Stimulated activated CD4-positive, alpha-beta T cell treated with anti-CD3 and anti-CD28 coated beads, Interleukin-2, amount 100 ng/mL, for 4 hours (primary cell): ENCODE results near the gene EDC3.
"Not testable (repeated sequence)": the region's sequence is repeated elsewhere in the genome, so short reads cannot be mapped to it uniquely, and the experiment has no call there.

Experiments
- DNase-seq: peaks from one replicate; pipeline ENCODE4 v3.0.0-alpha.2; 2020; ENCODE audit warnings: low read depth

Gene EDC3, protein sequence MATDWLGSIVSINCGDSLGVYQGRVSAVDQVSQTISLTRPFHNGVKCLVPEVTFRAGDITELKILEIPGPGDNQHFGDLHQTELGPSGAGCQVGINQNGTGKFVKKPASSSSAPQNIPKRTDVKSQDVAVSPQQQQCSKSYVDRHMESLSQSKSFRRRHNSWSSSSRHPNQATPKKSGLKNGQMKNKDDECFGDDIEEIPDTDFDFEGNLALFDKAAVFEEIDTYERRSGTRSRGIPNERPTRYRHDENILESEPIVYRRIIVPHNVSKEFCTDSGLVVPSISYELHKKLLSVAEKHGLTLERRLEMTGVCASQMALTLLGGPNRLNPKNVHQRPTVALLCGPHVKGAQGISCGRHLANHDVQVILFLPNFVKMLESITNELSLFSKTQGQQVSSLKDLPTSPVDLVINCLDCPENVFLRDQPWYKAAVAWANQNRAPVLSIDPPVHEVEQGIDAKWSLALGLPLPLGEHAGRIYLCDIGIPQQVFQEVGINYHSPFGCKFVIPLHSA

DNA sequence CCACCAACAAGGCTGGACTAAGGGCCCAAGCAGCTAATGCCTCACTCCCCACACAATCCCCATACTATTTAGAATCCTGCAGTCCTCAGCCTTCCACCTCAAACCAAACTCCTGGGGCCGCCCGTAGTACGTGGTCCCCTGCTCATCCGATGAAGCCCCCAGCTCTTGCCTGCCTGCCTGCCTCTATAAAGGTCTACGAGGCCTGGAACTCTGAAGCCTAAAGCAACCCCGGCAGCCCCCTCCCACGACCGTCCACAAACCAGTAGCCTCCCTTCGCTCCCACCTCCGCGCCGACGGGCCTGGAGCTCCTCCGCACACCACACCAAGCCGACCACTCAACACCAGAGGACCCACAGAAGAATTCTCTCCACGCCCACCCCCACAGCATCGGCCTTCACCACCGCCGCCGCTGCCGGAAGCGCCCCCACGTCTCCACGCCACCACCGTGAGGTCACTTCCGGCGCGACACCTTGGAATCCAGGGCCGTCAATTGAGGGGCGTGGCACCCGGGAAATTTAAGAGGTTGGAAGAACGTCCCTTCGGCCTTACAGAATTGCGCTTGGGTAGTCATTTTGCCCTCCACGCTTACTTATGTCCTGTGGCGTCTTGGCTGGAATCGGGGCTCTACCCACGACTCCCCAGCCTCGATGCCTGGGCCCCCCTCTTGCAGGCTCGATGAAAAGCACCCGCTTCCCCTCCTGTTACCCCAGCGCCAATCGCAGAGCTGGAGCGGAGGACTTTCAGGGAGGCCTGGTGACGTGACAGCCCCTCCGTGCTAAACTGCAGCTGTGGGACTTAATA is at the start of gene EDC3:
EDC3 (minus strand) TSS at position 428 of the 801 bp plus-strand sequence. CDS start 20,900 bp downstream, outside the sequence.
- peak; percentile 82 for DNase-seq

DNA sequence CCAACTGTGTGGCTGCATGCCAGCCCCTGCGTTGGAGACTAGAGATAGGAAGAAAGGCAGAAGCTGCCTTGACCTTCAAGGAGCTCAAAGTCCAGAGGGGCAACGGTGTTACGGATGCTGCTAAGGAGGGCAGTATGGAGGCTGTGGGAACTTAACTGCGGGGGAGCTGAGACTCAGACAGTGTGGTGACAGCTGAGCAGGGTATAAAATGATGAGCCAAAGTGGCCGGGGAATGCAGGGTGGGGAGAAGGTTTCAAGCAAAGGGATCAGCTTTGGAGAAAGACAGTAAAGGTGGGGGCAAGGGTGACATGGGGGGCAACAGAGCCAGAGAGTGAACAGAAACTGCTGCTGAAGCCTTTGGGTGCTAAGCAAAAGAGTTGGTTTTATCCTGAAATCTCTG is 46.6 kb upstream of the EDC3 start:
- DNase-seq, result no peak

DNA sequence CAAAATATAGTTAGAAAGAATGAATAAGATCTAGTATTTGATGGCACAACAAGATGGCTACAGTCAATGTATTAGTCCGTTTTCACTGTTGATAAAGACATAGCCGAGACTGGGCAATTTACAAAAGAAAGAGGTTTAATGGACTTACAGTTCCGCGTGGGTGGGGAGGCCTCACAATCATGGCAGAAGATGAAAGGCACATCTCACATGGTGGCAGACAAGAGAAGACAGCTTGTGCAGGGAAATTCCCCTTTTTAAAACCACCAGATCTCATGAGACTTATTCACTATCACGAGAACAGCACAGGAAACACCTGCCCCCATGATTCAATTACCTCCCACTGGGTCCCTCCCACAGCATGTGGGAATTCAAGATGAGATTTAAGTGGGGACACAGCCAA is 42.4 kb upstream of the EDC3 start:
- DNase-seq, result not testable (repeated sequence)

DNA sequence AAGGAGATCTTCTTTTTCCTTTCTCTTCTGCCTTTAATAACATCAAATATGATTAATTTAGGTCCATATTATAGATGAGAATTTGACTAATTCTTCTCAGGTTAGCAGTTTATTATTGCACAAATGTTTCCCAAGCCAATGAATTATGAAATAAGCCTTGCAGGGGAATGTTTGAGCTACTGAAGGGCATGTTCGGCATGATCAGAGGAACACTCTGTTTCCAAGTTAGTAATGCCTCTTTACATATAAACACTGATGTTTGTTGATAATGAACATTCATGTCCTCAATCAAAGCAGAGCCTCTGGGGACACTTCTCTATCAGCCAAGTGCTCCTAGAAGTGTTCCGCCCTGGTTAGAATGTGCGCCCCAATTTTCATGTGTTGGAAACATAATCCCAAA is 39.5 kb upstream of the EDC3 start:
- no peak for DNase-seq

DNA sequence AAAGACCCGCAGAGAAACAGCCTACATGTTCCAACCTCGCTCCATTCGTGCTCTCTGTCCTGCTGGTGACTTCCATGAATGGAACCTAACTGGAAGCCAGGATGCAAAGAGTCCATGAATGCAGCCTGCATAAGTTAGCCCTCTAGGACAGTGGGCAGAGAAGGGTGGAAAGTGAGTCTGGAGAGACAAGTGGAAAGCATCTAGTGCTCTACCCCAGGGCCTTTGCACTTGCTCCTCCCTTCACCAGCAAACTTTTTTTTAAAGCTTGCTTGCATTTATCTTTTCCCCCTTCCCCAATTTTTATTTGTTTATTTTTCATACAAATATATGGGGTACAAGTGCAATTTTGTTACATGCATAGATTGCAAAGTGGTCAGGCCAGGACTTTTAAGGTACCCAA is 37.4 kb upstream of the EDC3 start:
- DNase-seq, result no peak

DNA sequence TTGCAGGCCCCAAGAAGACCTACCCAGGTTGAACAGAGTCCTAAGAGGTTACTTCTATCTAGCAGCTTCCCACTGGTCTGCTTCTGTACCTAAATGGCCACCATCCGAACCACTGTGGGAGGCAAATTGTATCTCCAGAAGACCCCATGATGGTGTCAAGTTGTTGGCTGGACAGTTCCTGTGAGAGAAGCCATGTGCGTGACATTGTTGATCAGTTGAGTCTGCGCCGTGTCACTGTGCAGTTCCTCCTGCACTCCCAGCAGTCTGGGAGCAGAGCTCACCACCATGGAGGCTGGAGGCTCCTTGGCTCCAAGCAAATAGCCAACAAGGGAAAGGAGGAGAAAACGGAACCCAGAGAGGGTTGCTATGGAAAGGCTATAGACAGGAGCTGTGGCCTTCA is 37.0 kb upstream of the EDC3 start:
- DNase-seq, result no peak

DNA sequence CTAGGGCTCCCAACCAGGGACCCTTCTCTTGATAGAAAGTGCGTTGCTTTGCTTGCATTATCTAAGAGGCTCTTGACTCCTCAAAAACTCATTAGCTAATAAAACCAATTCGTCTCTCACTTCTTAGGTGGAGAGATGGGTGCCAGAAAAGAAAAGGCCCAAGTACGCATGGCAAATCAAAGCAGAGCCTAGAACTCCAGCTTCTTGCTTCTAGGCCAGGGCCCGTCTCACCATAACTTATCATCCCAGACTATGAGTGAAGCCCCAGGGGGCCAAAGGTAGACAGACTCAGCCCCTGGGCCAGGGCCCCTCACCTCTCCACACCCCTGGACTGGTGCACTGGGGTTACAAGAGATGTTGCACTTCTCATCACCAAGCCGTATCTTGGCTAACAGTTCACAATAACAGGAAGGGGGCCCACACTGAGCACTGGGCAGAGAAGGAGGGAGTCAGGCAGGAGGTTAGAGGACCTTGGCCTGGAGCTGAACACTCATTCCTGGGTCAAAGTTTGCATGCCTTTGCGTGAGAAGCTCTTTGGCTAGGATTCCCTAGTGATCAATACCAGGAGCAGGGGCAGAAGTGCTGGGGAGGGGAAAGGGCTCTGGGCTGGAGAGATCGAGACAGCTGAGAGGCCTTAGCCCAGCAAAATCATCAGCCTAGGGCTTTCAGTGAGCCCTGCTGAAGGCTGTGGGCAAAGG is 34.9 kb upstream of the EDC3 start:
- no peak for DNase-seq

DNA sequence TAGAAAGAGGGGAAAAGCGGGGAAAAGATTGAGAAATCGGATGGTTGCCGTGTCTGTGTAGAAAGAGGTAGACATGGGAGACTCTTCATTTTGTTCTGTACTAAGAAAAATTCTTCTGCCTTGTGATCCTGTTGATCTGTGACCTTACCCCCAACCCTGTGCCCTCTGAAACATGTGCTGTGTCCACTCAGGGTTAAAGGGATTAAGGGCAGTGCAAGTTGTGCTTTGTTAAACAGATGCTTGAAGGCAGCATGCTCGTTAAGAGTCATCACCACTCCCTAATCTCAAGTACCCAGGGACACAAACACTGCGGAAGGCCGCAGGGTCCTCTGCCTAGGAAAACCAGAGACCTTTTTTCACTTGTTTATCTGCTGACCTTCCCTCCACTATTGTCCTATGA is 33.5 kb upstream of the EDC3 start:
- not testable (repeated sequence) for DNase-seq

DNA sequence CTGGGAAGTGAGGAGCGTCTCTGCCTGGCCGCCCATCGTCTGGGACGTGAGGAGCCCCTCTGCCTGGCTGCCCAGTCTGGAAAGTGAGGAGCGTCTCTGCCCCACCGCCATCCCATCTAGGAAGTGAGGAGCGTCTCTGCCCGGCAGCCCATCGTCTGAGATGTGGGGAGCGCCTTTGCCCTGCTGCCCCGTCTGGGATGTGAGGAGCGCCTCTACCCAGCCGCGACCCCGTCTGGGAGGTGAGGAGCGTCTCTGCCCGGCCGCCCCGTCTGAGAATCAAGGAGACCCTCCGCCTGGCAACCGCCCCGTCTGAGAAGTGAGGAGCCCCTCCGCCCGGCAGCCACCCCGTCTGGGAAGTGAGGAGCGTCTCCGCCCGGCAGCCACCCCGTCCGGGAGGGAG is 32.9 kb upstream of the EDC3 start:
- DNase-seq, result not testable (repeated sequence)

DNA sequence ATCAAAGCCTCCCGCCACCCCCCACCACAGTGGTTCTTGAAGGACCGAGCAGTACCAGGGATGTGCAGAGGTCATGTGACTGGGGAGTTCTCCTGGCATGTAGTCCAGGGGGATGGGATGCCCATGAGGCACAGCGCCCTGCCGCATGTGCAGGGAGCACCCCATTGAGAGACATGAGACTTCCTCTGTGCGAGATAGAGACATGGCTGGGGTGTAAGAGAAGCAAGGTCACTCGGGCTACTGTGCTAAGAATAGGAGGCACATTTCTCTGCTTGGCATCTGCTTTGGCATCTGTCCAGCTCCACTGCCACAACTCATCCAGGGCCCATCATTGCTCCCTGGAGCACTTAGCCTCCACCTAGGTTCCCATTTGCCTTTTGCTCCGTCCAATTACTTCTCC is 31.9 kb upstream of the EDC3 start:
- no peak for DNase-seq

DNA sequence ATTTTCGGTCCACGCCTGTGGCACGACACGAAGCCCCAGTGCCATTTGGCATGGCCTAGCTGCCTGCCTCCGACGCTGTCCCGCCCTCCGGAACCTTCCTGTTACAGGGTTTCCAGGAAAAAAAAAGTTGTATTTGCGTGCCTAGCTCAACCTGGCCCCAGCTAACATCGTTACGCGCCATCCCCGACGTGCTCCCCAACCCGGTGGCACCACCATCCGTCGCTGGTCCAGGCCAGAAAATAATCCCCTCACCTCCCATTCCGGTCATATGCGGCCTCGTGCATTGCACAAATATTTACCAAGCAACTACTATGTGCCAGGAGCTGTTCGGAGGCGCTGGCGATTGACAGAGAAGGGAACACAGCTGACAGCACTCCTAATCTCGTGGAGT is 30.9 kb upstream of the EDC3 start:
- DNase-seq, result no peak

DNA sequence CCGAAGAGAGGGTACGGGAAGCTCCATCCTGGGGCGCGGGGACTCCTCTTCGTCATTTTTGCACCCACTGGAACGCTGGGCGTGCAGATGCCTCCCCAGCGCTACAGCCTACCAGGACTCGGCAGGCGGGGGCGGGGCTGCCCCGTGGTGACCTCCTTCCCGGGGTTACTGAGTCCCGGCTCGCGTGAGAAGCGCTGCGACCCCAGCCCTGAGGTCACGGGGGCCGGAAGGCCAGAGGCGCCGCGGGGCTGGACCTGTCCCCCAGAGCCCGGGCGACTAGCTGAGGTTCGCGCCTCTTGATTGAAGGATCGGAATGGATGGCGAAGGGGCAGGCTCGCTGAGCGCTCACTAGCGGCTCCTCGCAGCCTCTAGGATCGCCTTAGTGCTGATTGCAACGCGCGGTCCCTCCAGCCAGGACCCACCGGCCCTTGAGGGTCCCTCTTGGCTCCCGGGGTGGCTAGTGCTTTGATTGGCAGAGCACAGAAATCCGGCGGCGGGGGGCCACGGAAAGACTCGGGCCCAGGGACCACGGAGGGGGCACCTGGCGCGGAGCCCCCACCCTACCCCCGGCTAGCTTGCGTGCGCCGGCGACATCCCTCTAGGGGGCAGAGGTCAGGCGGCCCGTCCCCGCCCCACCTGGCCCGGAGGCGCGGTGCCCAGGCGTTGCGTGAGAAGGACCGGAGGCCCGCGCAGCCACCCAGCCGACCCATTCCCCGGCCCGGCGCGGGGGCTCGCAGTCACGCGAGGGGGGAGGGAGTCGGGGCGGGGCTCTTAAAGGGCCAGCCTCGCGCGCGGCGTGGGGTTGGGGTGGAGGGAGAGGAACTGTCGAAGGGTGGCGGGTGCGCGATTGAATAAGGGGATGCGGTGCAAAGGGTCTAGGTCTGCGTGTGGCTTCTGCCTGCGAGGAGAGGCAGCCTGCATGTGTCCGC is 30.3 kb upstream of the EDC3 start:
- DNase-seq, result peak; percentile 18

DNA sequence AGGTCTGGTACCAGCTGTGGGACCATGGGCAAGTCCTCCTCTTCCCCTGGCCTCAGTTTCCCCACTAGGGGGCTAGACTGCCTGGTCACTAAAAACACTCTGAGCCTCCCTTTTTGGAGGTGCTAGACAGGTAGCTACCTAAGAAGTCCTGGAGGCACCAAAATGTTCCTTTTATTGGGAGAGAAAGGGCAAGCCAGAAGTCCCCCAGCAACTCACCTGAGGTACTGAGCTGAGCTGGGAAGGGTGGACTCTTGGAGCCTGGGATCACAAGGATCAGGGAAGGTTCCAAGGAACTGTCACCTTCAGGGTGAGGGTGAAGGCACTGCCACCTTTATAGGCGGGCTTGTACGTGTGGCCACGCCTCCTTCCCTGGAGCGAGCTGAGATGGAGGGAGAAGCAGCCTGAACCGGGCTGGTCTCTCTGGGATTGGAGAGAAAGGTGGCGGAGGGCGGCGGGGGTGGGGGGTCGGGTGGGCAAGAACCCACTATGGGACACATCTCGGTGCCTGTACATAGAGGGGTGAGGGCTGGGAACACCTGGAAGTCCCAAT is 29.5 kb upstream of the EDC3 start, which contains the start of gene CYP1A1:
CYP1A1 (minus strand) TSS at position 304 of the 550 bp plus-strand sequence. CDS start 2,431 bp downstream, outside the sequence.
- peak; percentile 19 for DNase-seq

DNA sequence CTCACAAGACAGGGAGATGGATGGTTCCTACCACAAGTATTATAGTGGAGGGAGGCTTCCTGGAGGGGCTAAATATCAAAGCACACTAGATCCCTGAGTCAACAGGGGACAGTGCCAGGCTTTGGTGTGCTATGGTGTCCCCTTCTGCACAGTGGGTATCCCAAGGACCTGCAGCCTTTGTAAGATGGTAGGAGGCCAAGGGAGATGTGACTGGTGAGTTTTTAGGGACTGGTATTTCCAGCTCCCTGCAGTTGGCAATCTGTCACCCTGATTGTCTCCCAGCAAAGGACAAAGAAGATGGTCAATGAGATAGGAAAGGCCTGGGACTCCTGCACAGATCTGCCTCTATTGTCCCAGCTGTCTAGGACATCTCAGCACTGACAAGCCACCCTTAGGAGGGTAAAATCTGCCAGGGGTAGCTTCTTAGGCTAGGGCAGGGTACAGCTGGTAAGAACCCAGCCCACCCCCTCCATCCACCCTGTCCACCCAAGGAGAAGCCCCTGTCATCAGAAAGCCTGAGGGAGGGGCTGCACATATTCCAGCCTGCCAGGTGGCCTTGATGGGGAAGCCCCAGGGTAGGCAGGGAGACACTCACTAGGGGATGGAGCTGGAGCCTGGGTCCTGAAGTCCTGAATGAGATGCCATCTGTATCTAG is 28.9 kb upstream of the EDC3 start:
- no peak for DNase-seq

DNA sequence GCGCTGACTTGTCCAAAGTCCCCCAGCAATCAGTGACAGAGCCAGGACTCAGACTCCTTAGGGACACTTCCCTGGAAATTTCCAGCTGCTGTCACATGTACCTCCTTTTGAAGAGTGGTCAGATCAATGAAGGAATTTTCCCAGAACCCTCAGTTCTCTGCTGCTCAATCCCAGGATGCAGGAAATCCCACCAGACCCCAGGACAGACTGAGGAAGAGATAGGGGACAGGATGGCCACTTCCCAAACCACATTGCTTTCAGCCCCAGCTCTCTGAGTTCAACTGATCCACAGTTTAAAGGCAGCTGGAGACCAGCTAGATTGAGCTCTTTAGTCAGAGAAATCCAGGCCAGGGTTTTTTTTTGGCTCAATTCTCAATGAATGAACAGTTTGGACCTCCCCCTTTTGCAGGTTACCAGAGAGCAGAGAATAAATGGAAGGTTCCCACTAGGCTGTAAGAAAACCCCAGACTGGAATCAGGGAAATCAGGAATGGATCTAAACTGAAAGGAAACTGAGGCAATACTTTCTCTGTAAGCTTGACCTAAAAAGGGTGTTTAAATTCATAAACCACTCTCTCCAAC is 28.0 kb upstream of the EDC3 start:
- DNase-seq, result no peak

DNA sequence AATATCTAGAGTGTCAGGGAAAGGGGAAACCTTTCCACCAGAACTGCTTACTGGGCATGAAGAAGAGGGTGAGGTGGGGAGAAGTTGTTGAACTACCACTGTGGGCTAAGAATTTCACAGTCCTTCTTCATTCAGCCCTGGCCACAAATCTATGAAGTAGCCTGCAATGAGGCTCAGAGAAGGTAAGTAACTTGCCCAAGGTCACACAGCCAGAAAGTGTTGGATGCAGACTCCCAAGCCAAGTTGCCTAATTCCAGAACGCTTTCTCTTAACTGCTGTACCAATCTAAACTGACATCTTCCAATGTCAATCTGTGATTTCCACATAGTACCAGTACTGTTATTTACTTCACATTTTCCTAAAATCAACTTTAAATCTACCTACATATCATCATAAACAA is 27.4 kb upstream of the EDC3 start:
- no peak for DNase-seq

DNA sequence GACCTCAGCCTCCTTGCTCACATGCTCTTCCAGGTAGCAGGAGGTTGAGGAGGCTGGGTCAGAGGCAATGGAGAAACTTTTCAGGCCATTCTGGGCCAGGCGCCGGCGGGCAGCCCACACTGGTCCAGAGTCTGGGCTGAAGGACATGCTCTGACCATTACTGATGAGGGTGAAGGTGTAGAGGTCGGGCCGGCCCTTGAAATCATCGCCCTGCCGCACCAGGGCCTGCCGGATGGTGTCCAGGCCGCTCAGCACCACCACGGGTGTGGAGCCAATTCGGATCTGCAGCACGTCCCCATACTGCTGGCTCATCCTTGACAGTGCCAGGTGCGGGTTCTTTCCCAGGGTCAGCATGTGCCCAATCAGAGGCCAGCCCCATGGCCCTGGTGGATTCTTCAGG is 26.8 kb upstream of the EDC3 start:
- DNase-seq, result no peak

DNA sequence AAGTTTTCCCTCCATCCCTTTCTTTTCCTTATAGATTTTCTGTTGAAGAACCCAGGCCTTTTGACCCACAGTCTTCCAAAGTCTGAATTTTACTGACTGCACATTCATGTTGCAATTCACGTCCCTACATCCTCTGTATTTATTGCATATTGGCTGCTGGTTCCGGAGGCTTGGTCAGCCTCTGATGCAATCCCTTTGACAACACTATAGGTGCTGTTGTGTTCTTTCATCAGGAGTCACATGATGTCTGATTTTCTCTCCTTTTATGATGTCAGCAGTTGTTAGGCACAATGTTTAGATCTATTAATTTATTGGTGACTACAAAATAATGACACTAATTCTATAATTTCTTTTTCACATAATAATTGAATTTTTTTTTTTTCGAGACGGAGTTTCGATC is 20.8 kb upstream of the EDC3 start:
- DNase-seq, result no peak

DNA sequence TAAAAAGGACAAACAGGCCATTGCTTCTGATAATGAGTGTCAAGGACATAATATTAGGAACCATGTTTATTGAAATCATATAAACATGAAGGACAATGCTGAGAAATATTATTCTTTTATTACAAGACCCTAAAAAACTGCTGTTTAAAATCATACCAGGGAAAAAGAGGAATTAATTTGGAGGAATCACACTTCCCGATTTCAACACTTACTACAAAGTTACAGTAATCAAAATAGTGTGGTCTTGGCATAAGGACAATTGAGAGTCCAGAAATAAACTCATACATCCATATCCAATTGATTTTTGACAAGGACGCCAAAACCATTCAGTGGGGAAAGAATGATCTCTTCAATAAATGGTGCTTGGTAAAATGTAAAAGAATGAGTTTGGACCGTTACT is 16.5 kb upstream of the EDC3 start:
- DNase-seq, result no peak
